ENCODE data around the gene P2RY6.
A peak's percentile ranks its signal among the peaks of the same experiment; 100 is the strongest.

P2RY6 gene

GRCh38 chr11:73252577-73253191 is 19.5 kb upstream of the P2RY6 start:
- no peak for TF ChIP-seq YY1 (IDR thresholded peaks at IDR 0.05; ENCODE audit: low read depth)

GRCh38 chr11:73257342-73258103 is 14.6 kb upstream of the P2RY6 start:
- peak; percentile 82 for TF ChIP-seq NFIC (IDR thresholded peaks at IDR 0.05)
- peak; percentile 93 for TF ChIP-seq ZBTB7A (IDR thresholded peaks at IDR 0.05; ENCODE audit: low read depth)
- peak; percentile 24; the same call in 1 of the 2 replicates for TF ChIP-seq RAD21 (IDR thresholded peaks at IDR 0.05; ENCODE audit: low read depth)
- TF ChIP-seq TAF1 (IDR thresholded peaks at IDR 0.05; ENCODE audit: low read depth): 0 out of 2 replicates have a peak, but pooled peaks have one; percentile 30
- peak; percentile 84 for TF ChIP-seq EP300 (IDR thresholded peaks at IDR 0.05; ENCODE audit: borderline replicate concordance)
- TF ChIP-seq CREB1 (IDR thresholded peaks at IDR 0.05; ENCODE audit: low read depth): no peak
- peak; percentile 55 for TF ChIP-seq MAX (IDR thresholded peaks at IDR 0.05)
- TF ChIP-seq TCF12 (IDR thresholded peaks at IDR 0.05; ENCODE audit: low read depth): peak; percentile 90
- TF ChIP-seq TEAD4 (IDR thresholded peaks at IDR 0.05): peak; percentile 99
- peak; percentile 75; the same call in 1 of the 2 replicates for TF ChIP-seq YY1 (IDR thresholded peaks at IDR 0.05; ENCODE audit: low read depth)
- no peak; the same call in 1 of the 2 replicates for TF ChIP-seq REST (IDR thresholded peaks at IDR 0.05; ENCODE audit: low read depth)
- TF ChIP-seq USF1 (IDR thresholded peaks at IDR 0.05): no peak
- no peak; the same call in 1 of the 2 replicates for TF ChIP-seq CEBPB (IDR thresholded peaks at IDR 0.05)
- no peak for TF ChIP-seq EGR1 (IDR thresholded peaks at IDR 0.05)
- TF ChIP-seq FOXM1 (IDR thresholded peaks at IDR 0.05; ENCODE audit: borderline replicate concordance, low read depth): peak; percentile 72

GRCh38 chr11:73258104-73259035 is 13.8 kb upstream of the P2RY6 start:
- TF ChIP-seq TEAD4 (IDR thresholded peaks at IDR 0.05) (no peak), REST (IDR thresholded peaks at IDR 0.05; ENCODE audit: low read depth) (no peak), RAD21 (IDR thresholded peaks at IDR 0.05; ENCODE audit: low read depth) (no peak), MAX (IDR thresholded peaks at IDR 0.05) (no peak), FOXM1 (IDR thresholded peaks at IDR 0.05; ENCODE audit: borderline replicate concordance, low read depth) (no peak), TAF1 (IDR thresholded peaks at IDR 0.05; ENCODE audit: low read depth) (no peak), EP300 (IDR thresholded peaks at IDR 0.05; ENCODE audit: borderline replicate concordance) (no peak), CEBPB (IDR thresholded peaks at IDR 0.05) (no peak), ZBTB7A (IDR thresholded peaks at IDR 0.05; ENCODE audit: low read depth) (no peak), USF1 (IDR thresholded peaks at IDR 0.05) (no peak), NFIC (IDR thresholded peaks at IDR 0.05) (no peak), CREB1 (IDR thresholded peaks at IDR 0.05; ENCODE audit: low read depth) (no peak), EGR1 (IDR thresholded peaks at IDR 0.05) (no peak)

- TF ChIP-seq TEAD4 (IDR thresholded peaks at IDR 0.05) (no peak), TCF12 (IDR thresholded peaks at IDR 0.05; ENCODE audit: low read depth) (no peak), CEBPB (IDR thresholded peaks at IDR 0.05) (no peak), EGR1 (IDR thresholded peaks at IDR 0.05) (no peak), RAD21 (IDR thresholded peaks at IDR 0.05; ENCODE audit: low read depth) (no peak), ZBTB7A (IDR thresholded peaks at IDR 0.05; ENCODE audit: low read depth) (no peak), MAX (IDR thresholded peaks at IDR 0.05) (no peak), CREB1 (IDR thresholded peaks at IDR 0.05; ENCODE audit: low read depth) (no peak), REST (IDR thresholded peaks at IDR 0.05; ENCODE audit: low read depth) (no peak), USF1 (IDR thresholded peaks at IDR 0.05) (no peak), YY1 (IDR thresholded peaks at IDR 0.05; ENCODE audit: low read depth) (no peak), FOXM1 (IDR thresholded peaks at IDR 0.05; ENCODE audit: borderline replicate concordance, low read depth) (no peak), TAF1 (IDR thresholded peaks at IDR 0.05; ENCODE audit: low read depth) (no peak), NFIC (IDR thresholded peaks at IDR 0.05) (no peak)
Observed at GRCh38 chr11:73259406-73260126, 12.6 kb upstream of the P2RY6 start.

Data from Ishikawa (cell line).